Rectal smooth muscle tissue (tissue), 1 donor: ENCODE measurements around the gene UMAD1.

Source experiments
- H3K27ac ChIP-seq: one replicate; pipeline ENCODE4 v1.7.0; 2013; ENCODE audit warnings: low read depth, low read length, inconsistent platforms
- H3K27me3 ChIP-seq: one replicate; pipeline ENCODE4 v1.7.0; 2013; ENCODE audit warnings: low read length; ENCODE audit not compliant: control insufficient read depth, insufficient read depth
- H3K36me3 ChIP-seq: one replicate; pipeline ENCODE4 v1.7.0; 2013; ENCODE audit warnings: low read length; ENCODE audit not compliant: control insufficient read depth, insufficient read depth
- H3K4me1 ChIP-seq: one replicate; pipeline ENCODE4 v1.7.0; 2013; ENCODE audit warnings: low read length; ENCODE audit not compliant: control insufficient read depth, insufficient read depth
- H3K4me3 ChIP-seq: one replicate; pipeline ENCODE4 v1.7.0; 2013; ENCODE audit warnings: low read length
- H3K9ac ChIP-seq: one replicate; pipeline ENCODE4 v1.7.0; 2013; ENCODE audit warnings: low read length

UMAD1 gene

GRCh38 chr7:7921830-7922229, 281.3 kb downstream of the UMAD1 start:
- Histone ChIP-seq H3K27ac (no peak overlapping the region), H3K4me1 (no peaks in the 10 kb centered on the region), H3K4me3 (no peak overlapping the region), H3K9ac (no peak overlapping the region), H3K27me3 (no peaks in the 10 kb centered on the region), H3K36me3 (no peaks in the 10 kb centered on the region)

DNA sequence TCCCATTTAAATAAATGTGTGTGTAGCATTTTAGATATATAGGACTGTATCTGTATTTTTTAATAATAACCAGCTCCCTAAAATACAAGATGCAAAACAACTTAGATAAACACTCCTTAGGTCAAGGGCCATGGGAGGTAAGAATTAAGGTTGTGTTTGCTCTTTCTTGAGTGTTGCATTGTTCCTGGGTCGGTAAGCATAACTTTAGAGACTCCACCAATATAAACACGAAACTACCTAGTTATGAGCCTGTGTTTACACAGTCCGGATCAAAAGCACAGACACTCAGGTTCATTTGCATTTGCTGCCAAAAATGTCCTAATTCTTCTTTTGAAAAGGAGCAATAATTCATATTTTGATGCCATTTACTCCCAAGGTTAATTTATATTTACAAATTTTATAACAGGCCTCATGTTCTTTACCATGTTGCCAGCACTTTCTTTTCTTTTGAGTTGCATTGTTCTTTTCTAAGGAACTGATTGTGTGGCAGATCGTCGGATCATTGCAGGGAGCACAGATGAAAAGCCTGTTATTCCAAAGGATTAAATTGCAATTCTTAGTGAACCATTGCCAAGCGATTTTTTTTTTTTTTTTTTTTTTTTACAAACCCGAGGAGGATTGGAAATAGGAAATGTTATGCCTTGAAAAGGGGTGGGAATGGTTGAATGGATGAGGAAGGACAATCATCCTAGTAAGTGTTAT, 282.3 kb downstream of the UMAD1 start:
- Histone ChIP-seq H3K4me3 (no peak overlapping the region), H3K27me3 (no peaks in the 10 kb centered on the region), H3K36me3 (no peaks in the 10 kb centered on the region), H3K27ac (no peak overlapping the region), H3K4me1 (no peaks in the 10 kb centered on the region), H3K9ac (no peak overlapping the region)

DNA sequence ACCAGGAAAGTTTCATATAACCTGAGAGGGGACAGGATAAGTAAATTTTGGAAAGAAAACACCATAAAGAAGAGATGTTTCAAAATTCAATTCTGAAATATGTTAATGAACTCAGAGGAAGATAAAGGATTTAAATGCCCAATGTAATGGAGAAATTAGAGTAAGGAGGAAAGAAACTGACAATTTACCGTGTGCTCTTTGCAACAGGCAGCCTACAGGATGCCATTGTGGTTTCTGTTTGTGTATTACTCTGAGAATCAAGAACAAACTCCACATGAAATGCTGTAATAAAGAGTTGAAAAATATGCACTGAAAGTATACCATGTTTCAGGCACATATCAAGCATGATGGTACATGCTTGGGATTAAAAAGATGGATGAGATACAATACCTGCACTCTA, 283.3 kb downstream of the UMAD1 start:
- Histone ChIP-seq H3K27ac (no peak overlapping the region), H3K36me3 (no peaks in the 10 kb centered on the region), H3K4me3 (no peak overlapping the region), H3K4me1 (no peaks in the 10 kb centered on the region), H3K27me3 (no peaks in the 10 kb centered on the region), H3K9ac (no peak overlapping the region)

GRCh38 chr7:7924303-7924702, 283.8 kb downstream of the UMAD1 start:
- no peaks in the 10 kb centered on the region for H3K4me1 ChIP-seq
- H3K4me3 ChIP-seq = no peak overlapping the region
- no peak overlapping the region for H3K9ac ChIP-seq
- H3K27ac ChIP-seq = no peak overlapping the region
- no peaks in the 10 kb centered on the region for H3K36me3 ChIP-seq
- no peaks in the 10 kb centered on the region for H3K27me3 ChIP-seq
